ENCODE results near the gene CMPK2.
"Not testable (repeated sequence)": the region's sequence is repeated elsewhere in the genome, so short reads cannot be mapped to it uniquely, and the experiment has no call there.

CMPK2 gene

GRCh38 chr2:6909431-6910385 is 44.0 kb upstream of the CMPK2 start:
- H3K9me3 ChIP-seq, result no peaks in the 10 kb centered on the region
- H3K27me3 ChIP-seq, result no peaks in the 10 kb centered on the region
- H3K4me3 ChIP-seq (ENCODE audit: low read depth, low read length), result no peak overlapping the region
- DNase-seq, result no peak
- H3K4me1 ChIP-seq, result no peaks in the 10 kb centered on the region
- H3K36me3 ChIP-seq, result no peaks in the 10 kb centered on the region
- TF ChIP-seq CTCF (IDR thresholded peaks at IDR 0.05; ENCODE audit: low read depth, low read length), result no peak

- Histone ChIP-seq H3K9me3 (no peaks in the 10 kb centered on the region), H3K4me3 (ENCODE audit: low read depth, low read length) (no peak overlapping the region), H3K4me1 (no peaks in the 10 kb centered on the region), H3K27me3 (no peaks in the 10 kb centered on the region), H3K36me3 (no peaks in the 10 kb centered on the region)
- DNase-seq, result no peak
- no peak for TF ChIP-seq CTCF (IDR thresholded peaks at IDR 0.05; ENCODE audit: low read depth, low read length)
Measured at GRCh38 chr2:6908291-6908690, 42.6 kb upstream of the CMPK2 start.

- TF ChIP-seq CTCF (IDR thresholded peaks at IDR 0.05; ENCODE audit: low read depth, low read length), result no peak
- no peaks in the 10 kb centered on the region for H3K4me1 ChIP-seq
- H3K27me3 ChIP-seq, result no peaks in the 10 kb centered on the region
- H3K36me3 ChIP-seq, result no peaks in the 10 kb centered on the region
- no peak for DNase-seq
- no peaks in the 10 kb centered on the region for H3K9me3 ChIP-seq
- H3K4me3 ChIP-seq (ENCODE audit: low read depth, low read length), result no peak overlapping the region
Measured at GRCh38 chr2:6906165-6906741, 40.5 kb upstream of the CMPK2 start.

GRCh38 chr2:6905668-6906067 is 40.0 kb upstream of the CMPK2 start:
- H3K4me1 ChIP-seq, result no peaks in the 10 kb centered on the region
- H3K36me3 ChIP-seq, result no peaks in the 10 kb centered on the region
- no peak overlapping the region for H3K4me3 ChIP-seq (ENCODE audit: low read depth, low read length)
- H3K27me3 ChIP-seq, result no peaks in the 10 kb centered on the region
- TF ChIP-seq CTCF (IDR thresholded peaks at IDR 0.05; ENCODE audit: low read depth, low read length), result no peak
- DNase-seq, result no peak
- no peaks in the 10 kb centered on the region for H3K9me3 ChIP-seq

- H3K4me3 ChIP-seq (ENCODE audit: low read depth, low read length); H3K36me3 ChIP-seq; DNase-seq; H3K4me1 ChIP-seq; H3K27me3 ChIP-seq; H3K9me3 ChIP-seq: not testable (repeated sequence)
Measured at GRCh38 chr2:6902581-6902980, 36.9 kb upstream of the CMPK2 start.

GRCh38 chr2:6896930-6897759 is 31.4 kb upstream of the CMPK2 start:
- H3K36me3 ChIP-seq, result no peaks in the 10 kb centered on the region
- peak; percentile 75 for TF ChIP-seq CTCF (IDR thresholded peaks at IDR 0.05; ENCODE audit: low read depth, low read length)
- no peak overlapping the region for H3K4me3 ChIP-seq (ENCODE audit: low read depth, low read length)
- H3K4me1 ChIP-seq, result no peaks in the 10 kb centered on the region
- DNase-seq, result no peak
- H3K27me3 ChIP-seq, result no peaks in the 10 kb centered on the region
- no peaks in the 10 kb centered on the region for H3K9me3 ChIP-seq
